PC-3 (cell line): Measurements from ENCODE around the gene LTA. TPM values are rescaled to one million over a fixed set of nuclear protein-coding genes. Genes with fewer than 3 reads are reported as not detected.

Experiments
- ATAC-seq: fragments of 200-7000 bp; cut with Tn5 transposase; 2 replicates; pipeline ENCODE4 v1.9.1; 2020; ENCODE audit warnings: mild to moderate bottlenecking, moderate library complexity
- BruUV-seq: library from RNA; stranded (reverse); fragments of 400-500 nt; replicated peaks from 2 replicates; lab custom pipeline; 2021; lab: Mats Ljungman, UMichigan
- CTCF ChIA-PET: fragments of 300-600 bp; sonication (Branson Sonifier 250); formaldehyde crosslinking; loops from one replicate; lab custom pipeline; 2022; ENCODE audit warnings: antibody characterized with exemption; lab: Charles Lee
- POLR2A ChIA-PET: fragments of 300-600 bp; sonication (Branson Sonifier 250); formaldehyde crosslinking; loops from one replicate; lab custom pipeline; 2022; ENCODE audit warnings: antibody characterized with exemption; ENCODE audit not compliant: unreplicated experiment; lab: Charles Lee
- DNase-seq: peaks from one replicate; pipeline ENCODE4 v3.0.0-alpha.2; 2015
- H2AFZ ChIP-seq: fragments of 300-600 bp; sonication (generic); 2 replicates; pipeline ENCODE4 v1.6.0; 2016; ENCODE audit warnings: antibody characterized with exemption, low read length
- H3F3A ChIP-seq: fragments of 300-600 bp; sonication (generic); one replicate; pipeline ENCODE4 v1.6.0; 2017; ENCODE audit warnings: antibody characterized with exemption, low read length, control low read depth, mild to moderate bottlenecking; ENCODE audit not compliant: unreplicated experiment
- H3K27ac ChIP-seq: fragments of 300-600 bp; sonication (generic); 2 replicates; pipeline ENCODE4 v1.5.1; 2016; ENCODE audit warnings: mild to moderate bottlenecking, low read length
- H3K27me3 ChIP-seq: fragments of 300-600 bp; sonication (generic); 2 replicates; pipeline ENCODE4 v1.6.1; 2016; ENCODE audit warnings: low read length, mixed read lengths
- H3K36me3 ChIP-seq: fragments of 300-600 bp; sonication (generic); 2 replicates; pipeline ENCODE4 v1.6.1; 2016; ENCODE audit warnings: low read depth, mixed run types, low read length, mixed read lengths
- H3K4me1 ChIP-seq: fragments of 300-600 bp; sonication (generic); 2 replicates; pipeline ENCODE4 v1.5.1; 2016; ENCODE audit warnings: low read length; ENCODE audit not compliant: insufficient read depth
- H3K4me2 ChIP-seq: fragments of 300-600 bp; sonication (generic); 2 replicates; pipeline ENCODE4 v1.6.0; 2016; ENCODE audit warnings: low read length
- H3K4me3 ChIP-seq: fragments of 300-600 bp; sonication (generic); 2 replicates; pipeline ENCODE4 v1.5.1; 2016; ENCODE audit warnings: mild to moderate bottlenecking, low read length, mixed read lengths
- H3K79me2 ChIP-seq: fragments of 300-600 bp; sonication (generic); 2 replicates; pipeline ENCODE4 v1.6.1; 2017; ENCODE audit warnings: low read length, mixed read lengths
- H3K9ac ChIP-seq: fragments of 300-600 bp; sonication (generic); 2 replicates; pipeline ENCODE4 v1.6.0; 2016; ENCODE audit warnings: mild to moderate bottlenecking, low read length
- H3K9me2 ChIP-seq: fragments of 300-600 bp; sonication (generic); replicated peaks from 2 replicates; pipeline ENCODE4 v1.6.1; 2016; ENCODE audit warnings: mixed run types, low read length, mixed read lengths
- H3K9me3 ChIP-seq: fragments of 300-600 bp; sonication (generic); 2 replicates; pipeline ENCODE4 v1.6.1; 2016; ENCODE audit warnings: low read length, mixed read lengths
- H4K20me1 ChIP-seq: fragments of 300-600 bp; sonication (generic); 2 replicates; pipeline ENCODE4 v1.6.1; 2016; ENCODE audit warnings: low read length, mixed read lengths
- EZH2 ChIP-seq: fragments of 300-600 bp; sonication (generic); IDR thresholded peaks from one replicate; pipeline ENCODE4 v1.6.1; 2017; ENCODE audit warnings: antibody characterized with exemption, mild to moderate bottlenecking, low read length; ENCODE audit not compliant: unreplicated experiment
- EZH2phosphoT487 ChIP-seq: fragments of 300-600 bp; sonication (generic); IDR thresholded peaks from 2 replicates; pipeline ENCODE4 v1.6.1; 2018; ENCODE audit warnings: mild to moderate bottlenecking, antibody characterized with exemption, low read length, borderline replicate concordance
- intact Hi-C: fragments of 100-400 bp; cut with micrococcal nuclease; formaldehyde crosslinking; loops from 2 replicates; pipeline ENCODE4 v1.9.0; 2023
- total RNA-seq: library from RNA; depleted of rRNA; stranded (reverse); fragments of >200 nt; gene quantifications from 2 replicates; pipeline ENCODE4 v1.2.3, GENCODE V29; 2014
- TF ChIP-seq, protein P1 (sequence below): fragments of 300-600 bp; sonication (generic); conservative IDR thresholded peaks from 2 replicates; pipeline ENCODE4 v1.5.1; 2017; ENCODE audit warnings: antibody characterized with exemption, low read depth, mild to moderate bottlenecking, low read length

LTA gene
- total RNA-seq, 1 experiment from 2014 or later: not detected

DNA sequence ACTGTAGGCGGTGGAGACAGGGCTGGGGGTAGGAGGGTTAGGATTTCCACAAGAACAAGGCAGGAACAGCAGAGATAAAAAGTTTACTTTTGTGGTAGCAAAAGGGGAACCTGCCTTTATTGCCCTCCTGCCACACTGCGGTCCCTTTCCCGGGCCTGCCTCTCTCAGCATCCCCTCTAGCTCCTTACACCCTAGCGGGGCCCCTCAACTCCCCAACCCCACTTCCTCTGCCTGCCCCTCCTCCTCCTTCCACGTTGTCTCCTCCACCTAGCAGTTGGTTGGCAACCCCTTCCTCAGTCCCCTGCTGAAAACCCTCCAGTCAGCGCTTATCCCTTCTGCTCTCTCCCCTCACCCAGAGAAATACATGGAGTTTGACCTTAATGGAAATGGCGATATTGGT, 43.7 kb downstream of the LTA start:
- intact Hi-C loops: no loop called here
- H3K36me3 ChIP-seq: no peaks in the 10 kb centered on the region
- no peak overlapping the region for H2AFZ ChIP-seq
- POLR2A ChIA-PET: no interaction called here
- H3K9ac ChIP-seq: no peak overlapping the region
- DNase-seq: no peak
- TF ChIP-seq EZH2 (no peak), EZH2phosphoT487 (no peak)
- TF ChIP-seq, protein P1, sequence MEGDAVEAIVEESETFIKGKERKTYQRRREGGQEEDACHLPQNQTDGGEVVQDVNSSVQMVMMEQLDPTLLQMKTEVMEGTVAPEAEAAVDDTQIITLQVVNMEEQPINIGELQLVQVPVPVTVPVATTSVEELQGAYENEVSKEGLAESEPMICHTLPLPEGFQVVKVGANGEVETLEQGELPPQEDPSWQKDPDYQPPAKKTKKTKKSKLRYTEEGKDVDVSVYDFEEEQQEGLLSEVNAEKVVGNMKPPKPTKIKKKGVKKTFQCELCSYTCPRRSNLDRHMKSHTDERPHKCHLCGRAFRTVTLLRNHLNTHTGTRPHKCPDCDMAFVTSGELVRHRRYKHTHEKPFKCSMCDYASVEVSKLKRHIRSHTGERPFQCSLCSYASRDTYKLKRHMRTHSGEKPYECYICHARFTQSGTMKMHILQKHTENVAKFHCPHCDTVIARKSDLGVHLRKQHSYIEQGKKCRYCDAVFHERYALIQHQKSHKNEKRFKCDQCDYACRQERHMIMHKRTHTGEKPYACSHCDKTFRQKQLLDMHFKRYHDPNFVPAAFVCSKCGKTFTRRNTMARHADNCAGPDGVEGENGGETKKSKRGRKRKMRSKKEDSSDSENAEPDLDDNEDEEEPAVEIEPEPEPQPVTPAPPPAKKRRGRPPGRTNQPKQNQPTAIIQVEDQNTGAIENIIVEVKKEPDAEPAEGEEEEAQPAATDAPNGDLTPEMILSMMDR: no peak
- CTCF ChIA-PET: no interaction called here
- H3K27ac ChIP-seq: no peak overlapping the region
- no peaks in the 10 kb centered on the region for H3K9me3 ChIP-seq
- no peak overlapping the region for H3K4me2 ChIP-seq
- no peaks in the 10 kb centered on the region for H3F3A ChIP-seq
- H3K9me2 ChIP-seq: no peaks in the 10 kb centered on the region
- H3K4me1 ChIP-seq: 0 out of 2 replicates have a peak, but pooled peaks cover 3% of the 10 kb centered on the region
- H3K79me2 ChIP-seq: peaks cover 2% of the 10 kb centered on the region
- no peak overlapping the region for H3K4me3 ChIP-seq
- H4K20me1 ChIP-seq: no peaks in the 10 kb centered on the region
- H3K27me3 ChIP-seq: no peaks in the 10 kb centered on the region
- BruUV-seq: no TSS peak
- no peak for ATAC-seq

DNA sequence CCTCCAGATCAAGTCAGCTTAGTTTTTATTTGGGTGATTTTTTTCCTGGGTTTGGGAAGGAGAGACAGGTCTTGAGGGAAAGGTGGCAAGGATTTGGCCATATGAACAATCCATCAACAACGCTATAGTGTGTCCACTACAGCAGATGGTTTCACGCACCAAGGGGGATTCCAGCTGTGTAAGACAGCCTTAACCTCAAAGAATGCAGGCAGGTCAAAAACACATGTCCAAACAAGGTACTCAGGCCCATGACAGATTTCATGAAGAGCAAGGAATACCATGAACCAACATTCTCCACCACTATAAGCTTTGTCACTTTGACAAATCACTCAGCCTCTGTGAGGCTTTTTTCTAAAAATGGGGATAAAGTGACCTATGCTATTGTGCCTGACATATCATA, 44.9 kb downstream of the LTA start:
- CTCF ChIA-PET: no interaction called here
- H3K4me1 ChIP-seq: peaks cover 6% of the 10 kb centered on the region
- peaks cover 14% of the 10 kb centered on the region for H3K79me2 ChIP-seq

More for the DNA sequence above, 44.9 kb downstream of the LTA start:
- no peak overlapping the region for H2AFZ ChIP-seq
- no peak overlapping the region for H3K27ac ChIP-seq
- no peaks in the 10 kb centered on the region for H3K9me2 ChIP-seq
- no peak overlapping the region for H3K4me2 ChIP-seq
- no peaks in the 10 kb centered on the region for H3K9me3 ChIP-seq
- no peaks in the 10 kb centered on the region for H3F3A ChIP-seq
- no TSS peak for BruUV-seq
- H3K4me3 ChIP-seq: no peak overlapping the region
- H3K9ac ChIP-seq: no peak overlapping the region
- ATAC-seq (no peak), DNase-seq (no peak)
- no peaks in the 10 kb centered on the region for H3K27me3 ChIP-seq
- TF ChIP-seq, protein P1: no peak
- TF ChIP-seq EZH2phosphoT487 (no peak), EZH2 (no peak)
- POLR2A ChIA-PET: no interaction called here
- intact Hi-C loops: no loop called here
- H4K20me1 ChIP-seq: peaks cover 4% of the 10 kb centered on the region
- H3K36me3 ChIP-seq: no peaks in the 10 kb centered on the region
